ENCODE results near the gene MKI67. TPM values are rescaled to one million over a fixed set of nuclear protein-coding genes. Genes with fewer than 3 reads are reported as not detected.

Gene MKI67
- total and polyA plus RNA-seq, 2 donors (not counting 3 experiments of a cell fraction or from before 2014, with no cell fraction given) = 16.2 to 125 TPM

GRCh38 chr10:128048819-128049210 lies 77.4 kb downstream of the MKI67 start:
- H3K9ac ChIP-seq (replicated peaks; ENCODE audit: extremely low read depth, insufficient read depth, low read length) = no peak overlapping the region
- H3K36me3 ChIP-seq (ENCODE audit: control insufficient read depth in 2 of 2, extremely low read depth in 1 of 2, insufficient read depth in 2 of 2, low read length in 2 of 2) = peaks cover 14 to 52% of the 10 kb centered on the region in 2 experiments
- peak overlapping the region; percentile 58 for H3K27ac ChIP-seq (ENCODE audit: insufficient read depth, low read depth, low read length)
- no peak overlapping the region for H3K4me3 ChIP-seq (replicated peaks in 1 of 3; ENCODE audit: insufficient read depth in 1 of 3, low read depth in 1 of 3, low read length in 3 of 3)
- H3K4me2 ChIP-seq (ENCODE audit: insufficient read depth, low read length) = no peak overlapping the region
- no peak for TF ChIP-seq CTCF (IDR thresholded peaks at IDR 0.05; ENCODE audit: extremely low read depth in 1 of 2, insufficient read depth in 1 of 2, low read depth in 1 of 2, low read length in 2 of 2)
- TF ChIP-seq POLR2AphosphoS5 (IDR thresholded peaks at IDR 0.05; ENCODE audit: insufficient read depth, low read depth, low read length) = no peak
- no peak for TF ChIP-seq MYC (IDR thresholded peaks at IDR 0.05; ENCODE audit: low read depth, low read length)
- BruUV-seq (replicated peaks) = no TSS peak
- dilution Hi-C loops (cut with MboI; ENCODE audit: extremely low pct_ligation_motif_present, low sequenced_read_pairs) (no loop called here), intact Hi-C loops (cut with micrococcal nuclease) (loop anchor here (1.0 kb wide), 1 partner anchor 13 kb away; no protein-coding TSS in a partner anchor)
- POLR2A ChIA-PET = no interaction called here
- CTCF ChIA-PET = interaction anchor here (1.0 to 2.8 kb wide), 5 partner anchors 10 to 142 kb away, joined by 3 to 25 read pairs (median 14); partner anchors contain the start of gene PTPRE
- H4K20me1 ChIP-seq (replicated peaks; ENCODE audit: control insufficient read depth, extremely low read depth, insufficient read depth, low read length) = no peaks in the 10 kb centered on the region
- no peak for DNase-seq (ENCODE audit: low read depth, low spot score)
- no peaks in the 10 kb centered on the region for H3K9me1 ChIP-seq (replicated peaks; ENCODE audit: control insufficient read depth, extremely low read depth, insufficient read depth, low read length)
- FAIRE-seq = no peak
- H2AFZ ChIP-seq (ENCODE audit: low read depth, low read length) = no peak overlapping the region
- peaks cover 4% of the 10 kb centered on the region for H3K79me2 ChIP-seq (ENCODE audit: control insufficient read depth, insufficient read depth, low read length)
- no peaks in the 10 kb centered on the region for H3K27me3 ChIP-seq (ENCODE audit: control insufficient read depth in 2 of 2, insufficient read depth in 2 of 2, low read length in 2 of 2)
- no peaks in the 10 kb centered on the region for H3K9me3 ChIP-seq (replicated peaks; ENCODE audit: control insufficient read depth, insufficient read depth, low read length)
- H3K4me1 ChIP-seq (ENCODE audit: control insufficient read depth, extremely low read depth, insufficient read depth, low read length) = peaks cover 17% of the 10 kb centered on the region

GRCh38 chr10:128047991-128048818 lies 78.0 kb downstream of the MKI67 start:
- Histone ChIP-seq H4K20me1 (replicated peaks; ENCODE audit: control insufficient read depth, extremely low read depth, insufficient read depth, low read length) (no peaks in the 10 kb centered on the region), H3K9ac (replicated peaks; ENCODE audit: extremely low read depth, insufficient read depth, low read length) (peak overlapping the region; percentile 20), H2AFZ (ENCODE audit: low read depth, low read length) (no peak overlapping the region), H3K9me1 (replicated peaks; ENCODE audit: control insufficient read depth, extremely low read depth, insufficient read depth, low read length) (no peaks in the 10 kb centered on the region), H3K4me2 (ENCODE audit: insufficient read depth, low read length) (peak overlapping the region; percentile 11), H3K36me3 (ENCODE audit: control insufficient read depth in 2 of 2, extremely low read depth in 1 of 2, insufficient read depth in 2 of 2, low read length in 2 of 2) (peaks cover 13 to 51% of the 10 kb centered on the region in 2 experiments), H3K79me2 (ENCODE audit: control insufficient read depth, insufficient read depth, low read length) (peaks cover 4% of the 10 kb centered on the region), H3K9me3 (replicated peaks; ENCODE audit: control insufficient read depth, insufficient read depth, low read length) (no peaks in the 10 kb centered on the region), H3K4me3 (replicated peaks in 1 of 3; ENCODE audit: insufficient read depth in 1 of 3, low read depth in 1 of 3, low read length in 3 of 3) (no peak overlapping the region), H3K27me3 (ENCODE audit: control insufficient read depth in 2 of 2, insufficient read depth in 2 of 2, low read length in 2 of 2) (no peaks in the 10 kb centered on the region), H3K4me1 (ENCODE audit: control insufficient read depth, extremely low read depth, insufficient read depth, low read length) (peaks cover 17% of the 10 kb centered on the region), H3K27ac (ENCODE audit: insufficient read depth, low read depth, low read length) (peak overlapping the region; percentile 58)
- FAIRE-seq (peak; percentile 70), DNase-seq (ENCODE audit: low read depth, low spot score) (peak; percentile 81)
- ChIA-PET CTCF (interaction anchor here (0.8 to 2.8 kb wide), 10 partner anchors 9 to 142 kb away, joined by 3 to 25 read pairs (median 4); partner anchors contain the start of gene PTPRE), POLR2A (no interaction called here)
- BruUV-seq (replicated peaks) = TSS peak; percentile 24
- intact Hi-C loops (cut with micrococcal nuclease) = loop anchor here (1.0 kb wide), 1 partner anchor 14 kb away; no protein-coding TSS in a partner anchor
- dilution Hi-C loops (cut with MboI; ENCODE audit: extremely low pct_ligation_motif_present, low sequenced_read_pairs) = no loop called here
- TF ChIP-seq EZH2 (IDR thresholded peaks at IDR 0.05; ENCODE audit: borderline replicate concordance, low read depth, low read length, severe bottlenecking) = no peak
- no peak for TF ChIP-seq JUN (IDR thresholded peaks at IDR 0.05; ENCODE audit: borderline replicate concordance, insufficient read depth, insufficient read length, low read depth)
- TF ChIP-seq GATA2 (IDR thresholded peaks at IDR 0.05; ENCODE audit: insufficient read depth, insufficient read length, low read depth, low read length) = no peak
- no peak for TF ChIP-seq CTCF (IDR thresholded peaks at IDR 0.05; ENCODE audit: extremely low read depth in 1 of 2, insufficient read depth in 1 of 2, low read depth in 1 of 2, low read length in 2 of 2)
- TF ChIP-seq POLR2A (IDR thresholded peaks at IDR 0.05; ENCODE audit: low read depth, low read length) = no peak
- no peak for TF ChIP-seq MYC (IDR thresholded peaks at IDR 0.05; ENCODE audit: low read depth, low read length)
- TF ChIP-seq POLR2AphosphoS5 (IDR thresholded peaks at IDR 0.05; ENCODE audit: insufficient read depth, low read depth, low read length) = no peak
- TF ChIP-seq FOS (IDR thresholded peaks at IDR 0.05; ENCODE audit: borderline replicate concordance, insufficient read depth, low read length) = no peak
- no peak for TF ChIP-seq MAX (IDR thresholded peaks at IDR 0.05; ENCODE audit: insufficient read depth, insufficient read length)
